Gastroesophageal sphincter (tissue), 4 donors: ENCODE results near the gene SOX5. TPM values are rescaled to one million over a fixed set of nuclear protein-coding genes. Genes with fewer than 3 reads are reported as not detected.
"Not testable (repeated sequence)": the region's sequence is repeated elsewhere in the genome, so short reads cannot be mapped to it uniquely, and the experiment has no call there.

Experiments
- ATAC-seq: fragments of 150-250 bp; one replicate; pipeline ENCODE4 v1.9.1; 2016; ENCODE audit warnings: mild to moderate bottlenecking, moderate library complexity
- H3K27ac ChIP-seq, 4 donors: fragments of 200-600 bp; sonication (generic) in 3 of 4; 1 replicate in 3 of 4; 2 replicates in 1 of 4; pipeline ENCODE4 v1.5.1; 2016 to 2019
- H3K27me3 ChIP-seq: fragments of 200-600 bp; sonication (generic); one replicate; pipeline ENCODE4 v1.5.1; 2019
- H3K36me3 ChIP-seq, 2 donors: fragments of 200-600 bp; sonication (generic); one replicate each; pipeline ENCODE4 v1.5.1; 2019; ENCODE audit warnings: control low read depth in 1 of 2
- H3K4me1 ChIP-seq, 3 donors: fragments of 200-600 bp; sonication (generic); 1 replicate in 2 of 3; 2 replicates in 1 of 3; pipeline ENCODE4 v1.5.1; 2016 to 2019; ENCODE audit warnings: control low read depth in 2 of 3
- H3K4me3 ChIP-seq, 2 donors: fragments of 200-600 bp; sonication (generic); one replicate each; pipeline ENCODE4 v1.5.1; 2019; ENCODE audit warnings: mild to moderate bottlenecking in 1 of 2, moderate library complexity in 1 of 2
- H3K9me3 ChIP-seq, 3 donors: fragments of 200-600 bp; sonication (generic); one replicate each; pipeline ENCODE4 v1.5.1; 2017 to 2019; ENCODE audit warnings: control low read depth in 2 of 3
- EP300 ChIP-seq: sonication (generic); formaldehyde crosslinking; IDR thresholded peaks from one replicate; pipeline ENCODE4 v1.6.1; 2017; ENCODE audit warnings: antibody characterized with exemption, mild to moderate bottlenecking
- POLR2A ChIP-seq, 2 donors: fragments of 450-650 bp; IDR thresholded peaks; one replicate each; pipeline ENCODE4 v1.6.1; 2017; ENCODE audit warnings: antibody characterized with exemption in 2 of 2, mild to moderate bottlenecking in 2 of 2, moderate library complexity in 1 of 2
- POLR2AphosphoS5 ChIP-seq: sonication (generic); formaldehyde crosslinking; IDR thresholded peaks from one replicate; pipeline ENCODE4 v1.6.1; 2017; ENCODE audit warnings: antibody characterized with exemption
- WGBS, 2 donors: methylation state at CpG; one replicate each; pipeline ENCODE4 v1.1.5; 2018; ENCODE audit warnings: low coverage in 1 of 2; 5-methylcytosine and 5-hydroxymethylcytosine counted together
- total RNA-seq, 4 donors: library from RNA; depleted of rRNA; stranded (reverse); fragments of >200 nt; gene quantifications; one replicate each; pipeline ENCODE4 v1.1.0, GENCODE V29; 2016
- TF ChIP-seq, protein P1 (sequence below), 4 experiments: fragments of 200-600 bp in 2 of 4; fragments of 450-650 bp in 2 of 4; sonication (generic) in 1 of 4; IDR thresholded peaks; one replicate each; pipeline ENCODE4 v1.5.1; 2017 to 2019; ENCODE audit warnings: antibody characterized with exemption in 4 of 4, mild to moderate bottlenecking in 2 of 4, moderate library complexity in 2 of 4

The SOX5 gene
- total RNA-seq, 4 donors from 2014 or later = 4.9 to 69.9 (median 18.1) TPM

- Histone ChIP-seq H3K9me3 (peaks cover 0 to 9% (median 0%) of the 10 kb centered on the region in 3 donors), H3K36me3 (no peaks in the 10 kb centered on the region), H3K4me3 (no peak overlapping the region), H3K4me1 (no peaks in the 10 kb centered on the region), H3K27me3 (no peaks in the 10 kb centered on the region), H3K27ac (no peak overlapping the region)
- WGBS, 2 donors = 45 to 92% methylated on average over 2 of the region's 2 CpGs
- TF ChIP-seq, protein P1, sequence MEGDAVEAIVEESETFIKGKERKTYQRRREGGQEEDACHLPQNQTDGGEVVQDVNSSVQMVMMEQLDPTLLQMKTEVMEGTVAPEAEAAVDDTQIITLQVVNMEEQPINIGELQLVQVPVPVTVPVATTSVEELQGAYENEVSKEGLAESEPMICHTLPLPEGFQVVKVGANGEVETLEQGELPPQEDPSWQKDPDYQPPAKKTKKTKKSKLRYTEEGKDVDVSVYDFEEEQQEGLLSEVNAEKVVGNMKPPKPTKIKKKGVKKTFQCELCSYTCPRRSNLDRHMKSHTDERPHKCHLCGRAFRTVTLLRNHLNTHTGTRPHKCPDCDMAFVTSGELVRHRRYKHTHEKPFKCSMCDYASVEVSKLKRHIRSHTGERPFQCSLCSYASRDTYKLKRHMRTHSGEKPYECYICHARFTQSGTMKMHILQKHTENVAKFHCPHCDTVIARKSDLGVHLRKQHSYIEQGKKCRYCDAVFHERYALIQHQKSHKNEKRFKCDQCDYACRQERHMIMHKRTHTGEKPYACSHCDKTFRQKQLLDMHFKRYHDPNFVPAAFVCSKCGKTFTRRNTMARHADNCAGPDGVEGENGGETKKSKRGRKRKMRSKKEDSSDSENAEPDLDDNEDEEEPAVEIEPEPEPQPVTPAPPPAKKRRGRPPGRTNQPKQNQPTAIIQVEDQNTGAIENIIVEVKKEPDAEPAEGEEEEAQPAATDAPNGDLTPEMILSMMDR (IDR thresholded peaks at IDR 0.05) = no peak
- TF ChIP-seq POLR2AphosphoS5 (no peak), EP300 (no peak), POLR2A (IDR thresholded peaks at IDR 0.05) (no peak)
- no peak for ATAC-seq
Observed at GRCh38 chr12:23503544-23503943, 445.9 kb downstream of the SOX5 start.

- H3K4me3 ChIP-seq = no peak overlapping the region
- WGBS, 2 donors = 68 to 90% methylated on average over 3 of the region's 3 CpGs
- no peak for ATAC-seq
- peaks cover 0 to 14% (median 0%) of the 10 kb centered on the region in 3 donors for H3K9me3 ChIP-seq
- H3K4me1 ChIP-seq = no peaks in the 10 kb centered on the region
- H3K36me3 ChIP-seq = no peaks in the 10 kb centered on the region
- no peak overlapping the region for H3K27ac ChIP-seq
- TF ChIP-seq EP300 (no peak), POLR2A (IDR thresholded peaks at IDR 0.05) (no peak), POLR2AphosphoS5 (no peak)
- TF ChIP-seq, protein P1 (IDR thresholded peaks at IDR 0.05) = no peak
- no peaks in the 10 kb centered on the region for H3K27me3 ChIP-seq
Observed at GRCh38 chr12:23502259-23502658, 447.2 kb downstream of the SOX5 start.

- H3K36me3 ChIP-seq = no peaks in the 10 kb centered on the region
- peaks cover 0 to 14% (median 0%) of the 10 kb centered on the region in 3 donors for H3K9me3 ChIP-seq
- H3K27ac ChIP-seq = no peak overlapping the region
- 71 to 74% methylated on average over 2 of the region's 2 CpGs for WGBS, 2 donors
- no peaks in the 10 kb centered on the region for H3K27me3 ChIP-seq
- no peaks in the 10 kb centered on the region for H3K4me1 ChIP-seq
- no peak overlapping the region for H3K4me3 ChIP-seq
- TF ChIP-seq EP300 (no peak), POLR2A (IDR thresholded peaks at IDR 0.05) (no peak), POLR2AphosphoS5 (no peak)
- TF ChIP-seq, protein P1 (IDR thresholded peaks at IDR 0.05) = no peak
- no peak for ATAC-seq
Observed at GRCh38 chr12:23495472-23495871, 454.0 kb downstream of the SOX5 start.

- no peak overlapping the region for H3K4me3 ChIP-seq
- H3K36me3 ChIP-seq = no peaks in the 10 kb centered on the region
- H3K9me3 ChIP-seq = peaks cover 0 to 11% (median 0%) of the 10 kb centered on the region in 3 donors
- WGBS, 2 donors = 80% methylated on average over 1 of the region's 1 CpG; no CpG with 5 or more reads in 1 of the 2 donors
- no peak for ATAC-seq
- H3K27ac ChIP-seq = no peak overlapping the region
- no peaks in the 10 kb centered on the region for H3K4me1 ChIP-seq
- TF ChIP-seq, protein P1 (IDR thresholded peaks at IDR 0.05) = no peak
- TF ChIP-seq POLR2AphosphoS5 (no peak), POLR2A (IDR thresholded peaks at IDR 0.05) (no peak), EP300 (no peak)
- no peaks in the 10 kb centered on the region for H3K27me3 ChIP-seq
Observed at GRCh38 chr12:23493672-23494071, 455.8 kb downstream of the SOX5 start.

- not testable (repeated sequence) for H3K27ac ChIP-seq, H3K4me1 ChIP-seq, H3K36me3 ChIP-seq, H3K9me3 ChIP-seq, ATAC-seq, H3K4me3 ChIP-seq, H3K27me3 ChIP-seq
- WGBS, 2 donors = 74% methylated on average over 3 of the region's 3 CpGs; no CpG with 5 or more reads in 1 of the 2 donors
Observed at GRCh38 chr12:23491029-23491428, 458.4 kb downstream of the SOX5 start.
